Measurements from ENCODE around the gene PSMD12.

The PSMD12 gene

GRCh38 chr17:67359960-67360791, 6.2 kb downstream of the PSMD12 start:
- Mint-ChIP-seq H3K36me3 (ENCODE audit: low read depth) (peaks cover 53% of the 10 kb centered on the region), H3K27me3 (ENCODE audit: low read depth, poor library complexity) (no peaks in the 10 kb centered on the region), H3K9me3 (no peaks in the 10 kb centered on the region), H3K4me3 (no peak overlapping the region), H3K4me1 (peaks cover 17% of the 10 kb centered on the region), H3K27ac (peak overlapping the region; percentile 32)
- TF ChIP-seq, protein P1, sequence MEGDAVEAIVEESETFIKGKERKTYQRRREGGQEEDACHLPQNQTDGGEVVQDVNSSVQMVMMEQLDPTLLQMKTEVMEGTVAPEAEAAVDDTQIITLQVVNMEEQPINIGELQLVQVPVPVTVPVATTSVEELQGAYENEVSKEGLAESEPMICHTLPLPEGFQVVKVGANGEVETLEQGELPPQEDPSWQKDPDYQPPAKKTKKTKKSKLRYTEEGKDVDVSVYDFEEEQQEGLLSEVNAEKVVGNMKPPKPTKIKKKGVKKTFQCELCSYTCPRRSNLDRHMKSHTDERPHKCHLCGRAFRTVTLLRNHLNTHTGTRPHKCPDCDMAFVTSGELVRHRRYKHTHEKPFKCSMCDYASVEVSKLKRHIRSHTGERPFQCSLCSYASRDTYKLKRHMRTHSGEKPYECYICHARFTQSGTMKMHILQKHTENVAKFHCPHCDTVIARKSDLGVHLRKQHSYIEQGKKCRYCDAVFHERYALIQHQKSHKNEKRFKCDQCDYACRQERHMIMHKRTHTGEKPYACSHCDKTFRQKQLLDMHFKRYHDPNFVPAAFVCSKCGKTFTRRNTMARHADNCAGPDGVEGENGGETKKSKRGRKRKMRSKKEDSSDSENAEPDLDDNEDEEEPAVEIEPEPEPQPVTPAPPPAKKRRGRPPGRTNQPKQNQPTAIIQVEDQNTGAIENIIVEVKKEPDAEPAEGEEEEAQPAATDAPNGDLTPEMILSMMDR (IDR thresholded peaks at IDR 0.05), result peak; percentile 8
- no peak for DNase-seq

GRCh38 chr17:67358612-67359011, 7.8 kb downstream of the PSMD12 start:
- TF ChIP-seq, protein P1 (IDR thresholded peaks at IDR 0.05), result no peak
- DNase-seq, result no peak
- no peaks in the 10 kb centered on the region for H3K27me3 Mint-ChIP-seq (ENCODE audit: low read depth, poor library complexity)
- H3K4me3 Mint-ChIP-seq, result no peak overlapping the region
- H3K9me3 Mint-ChIP-seq, result no peaks in the 10 kb centered on the region
- peaks cover 4% of the 10 kb centered on the region for H3K4me1 Mint-ChIP-seq
- H3K27ac Mint-ChIP-seq, result no peak overlapping the region
- peaks cover 60% of the 10 kb centered on the region for H3K36me3 Mint-ChIP-seq (ENCODE audit: low read depth)

GRCh38 chr17:67353929-67354574, 12.3 kb downstream of the PSMD12 start:
- Mint-ChIP-seq H3K4me1 (no peaks in the 10 kb centered on the region), H3K4me3 (no peak overlapping the region), H3K36me3 (ENCODE audit: low read depth) (peaks cover 66% of the 10 kb centered on the region), H3K27ac (peak overlapping the region; percentile 29), H3K27me3 (ENCODE audit: low read depth, poor library complexity) (no peaks in the 10 kb centered on the region), H3K9me3 (peaks cover 3% of the 10 kb centered on the region)
- TF ChIP-seq, protein P1 (IDR thresholded peaks at IDR 0.05), result no peak
- DNase-seq, result no peak

- DNase-seq, result no peak
- Mint-ChIP-seq H3K4me1 (no peaks in the 10 kb centered on the region), H3K27ac (no peak overlapping the region), H3K36me3 (ENCODE audit: low read depth) (peaks cover 70% of the 10 kb centered on the region), H3K27me3 (ENCODE audit: low read depth, poor library complexity) (no peaks in the 10 kb centered on the region), H3K4me3 (no peak overlapping the region), H3K9me3 (peaks cover 3% of the 10 kb centered on the region)
- TF ChIP-seq, protein P1 (IDR thresholded peaks at IDR 0.05), result no peak
Observed at GRCh38 chr17:67353161-67353560, 13.2 kb downstream of the PSMD12 start.

- Mint-ChIP-seq H3K36me3 (ENCODE audit: low read depth) (peaks cover 79% of the 10 kb centered on the region), H3K9me3 (peaks cover 3% of the 10 kb centered on the region), H3K4me1 (no peaks in the 10 kb centered on the region), H3K27ac (no peak overlapping the region), H3K27me3 (ENCODE audit: low read depth, poor library complexity) (no peaks in the 10 kb centered on the region), H3K4me3 (no peak overlapping the region)
- TF ChIP-seq, protein P1 (IDR thresholded peaks at IDR 0.05), result no peak
- no peak for DNase-seq
Observed at GRCh38 chr17:67349420-67349819, 17.0 kb downstream of the PSMD12 start.

Data from nephron progenitor cell (in vitro differentiated cells).